ENCODE measurements around the gene GOLGB1. TPM values are rescaled to one million over a fixed set of nuclear protein-coding genes. Genes with fewer than 3 reads are reported as not detected.

GOLGB1 gene
- total and polyA plus RNA-seq, 10 of the 15 experiments (the other 5 are each of a cell fraction or from before 2014, with no cell fraction given) = 7.4 to 34.5 (median 21.8) TPM

GRCh38 chr3:121750087-121750415, 510 bp upstream of the GOLGB1 start:
- Histone ChIP-seq H3K27me3 (replicated peaks in 1 of 2; ENCODE audit: control insufficient read depth in 2 of 2, insufficient read depth in 2 of 2, low read length in 1 of 2) (no peaks in the 10 kb centered on the region; a peak in 1 of 4 replicates), H3K4me3 (peak overlapping the region; percentile 87), H3K9ac (ENCODE audit: control insufficient read depth, insufficient read depth, low read length) (peak overlapping the region; percentile 75), H3K27ac (ENCODE audit: control insufficient read depth, insufficient read depth) (peak overlapping the region; percentile 57), H3K79me2 (ENCODE audit: control insufficient read depth, insufficient read depth, low read length) (peaks cover 35% of the 10 kb centered on the region), H4K20me1 (ENCODE audit: control insufficient read depth, insufficient read depth) (no peaks in the 10 kb centered on the region), H3K36me3 (ENCODE audit: control insufficient read depth in 2 of 2, insufficient read depth in 2 of 2, low read length in 1 of 2) (no peaks in the 10 kb centered on the region), H3K4me2 (ENCODE audit: control insufficient read depth, insufficient read depth) (peak overlapping the region; percentile 78), H2AFZ (ENCODE audit: control insufficient read depth, low read depth, low read length) (peak overlapping the region; percentile 80), H3K4me1 (ENCODE audit: control insufficient read depth, insufficient read depth, low read length) (no peaks in the 10 kb centered on the region), H3K9me3 (replicated peaks; ENCODE audit: control insufficient read depth, insufficient read depth, low read length) (no peaks in the 10 kb centered on the region)
- ChIA-PET POLR2A (interaction anchor here (0.7 to 2.9 kb wide), 11 partner anchors 9 to 89 kb away, joined by 3 to 8 read pairs (median 4); partner anchors contain the start of gene HCLS1), CTCF (interaction anchor here (0.6 kb wide), 1 partner anchor 256 kb away, joined by 3 read pairs; no protein-coding TSS in a partner anchor), RAD21 (ENCODE audit: unreplicated experiment) (interaction anchor here (0.6 to 1.5 kb wide), 4 partner anchors 52 to 204 kb away, joined by 3 to 5 read pairs (median 3); partner anchors contain the start of gene POLQ), SMC1A (ENCODE audit: uncharacterized antibody, unreplicated experiment) (interaction anchor here (0.7 to 2.3 kb wide), 8 partner anchors 14 to 315 kb away, joined by 3 to 6 read pairs (median 4); partner anchors contain the start of gene POLQ)
- intact Hi-C loops (cut with micrococcal nuclease; ENCODE audit: unreplicated experiment) (no loop called here), in situ Hi-C loops (cut with MboI) (no loop called here)
- TSS peak; percentile 99 for BruUV-seq (replicated peaks)
- no peak for DNase-seq (ENCODE audit: low read depth, low spot score)
- WGBS (ENCODE audit: insufficient coverage, insufficient replicate concordance, low lambda C conversion rate, missing lambda C conversion rate) = 1% methylated on average over 9 of the region's 9 CpGs
- no peak for FAIRE-seq
- TF ChIP-seq NR2F1 (conservative IDR thresholded peaks at IDR 0.05) (no peak), MTA2 (IDR thresholded peaks at IDR 0.05; ENCODE audit: low read depth) (peak; percentile 6; the same call in 1 of the 2 replicates), HCFC1 (IDR thresholded peaks at IDR 0.05; ENCODE audit: low read length) (no peak), E2F8 (IDR thresholded peaks at IDR 0.05; ENCODE audit: low read depth, partially characterized antibody) (no peak), NKRF (conservative IDR thresholded peaks at IDR 0.05) (peak; percentile 34; the same call in 1 of the 2 replicates), HSF1 (IDR thresholded peaks at IDR 0.05; ENCODE audit: low read depth, low read length) (no peak), TAF1 (IDR thresholded peaks at IDR 0.05; ENCODE audit: borderline replicate concordance, low read depth, low read length) (peak; percentile 87), MYC (IDR thresholded peaks at IDR 0.05; ENCODE audit: insufficient read depth, insufficient read length, insufficient replicate concordance, low read length, severe bottlenecking) (no peak), SREBF2 (IDR thresholded peaks at IDR 0.05; ENCODE audit: low read length) (no peak), CHD1 (IDR thresholded peaks at IDR 0.05; ENCODE audit: low read depth, low read length) (no peak)
- TF ChIP-seq, protein P1, sequence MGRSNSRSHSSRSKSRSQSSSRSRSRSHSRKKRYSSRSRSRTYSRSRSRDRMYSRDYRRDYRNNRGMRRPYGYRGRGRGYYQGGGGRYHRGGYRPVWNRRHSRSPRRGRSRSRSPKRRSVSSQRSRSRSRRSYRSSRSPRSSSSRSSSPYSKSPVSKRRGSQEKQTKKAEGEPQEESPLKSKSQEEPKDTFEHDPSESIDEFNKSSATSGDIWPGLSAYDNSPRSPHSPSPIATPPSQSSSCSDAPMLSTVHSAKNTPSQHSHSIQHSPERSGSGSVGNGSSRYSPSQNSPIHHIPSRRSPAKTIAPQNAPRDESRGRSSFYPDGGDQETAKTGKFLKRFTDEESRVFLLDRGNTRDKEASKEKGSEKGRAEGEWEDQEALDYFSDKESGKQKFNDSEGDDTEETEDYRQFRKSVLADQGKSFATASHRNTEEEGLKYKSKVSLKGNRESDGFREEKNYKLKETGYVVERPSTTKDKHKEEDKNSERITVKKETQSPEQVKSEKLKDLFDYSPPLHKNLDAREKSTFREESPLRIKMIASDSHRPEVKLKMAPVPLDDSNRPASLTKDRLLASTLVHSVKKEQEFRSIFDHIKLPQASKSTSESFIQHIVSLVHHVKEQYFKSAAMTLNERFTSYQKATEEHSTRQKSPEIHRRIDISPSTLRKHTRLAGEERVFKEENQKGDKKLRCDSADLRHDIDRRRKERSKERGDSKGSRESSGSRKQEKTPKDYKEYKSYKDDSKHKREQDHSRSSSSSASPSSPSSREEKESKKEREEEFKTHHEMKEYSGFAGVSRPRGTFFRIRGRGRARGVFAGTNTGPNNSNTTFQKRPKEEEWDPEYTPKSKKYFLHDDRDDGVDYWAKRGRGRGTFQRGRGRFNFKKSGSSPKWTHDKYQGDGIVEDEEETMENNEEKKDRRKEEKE (IDR thresholded peaks at IDR 0.05) = no peak
- no peak for ATAC-seq

Data from GM12878 (cell line).